ENCODE results near the gene SPRING1. TPM values are rescaled to one million over a fixed set of nuclear protein-coding genes. Genes with fewer than 3 reads are reported as not detected.

Gene SPRING1
- total RNA-seq, 1 donor from 2014 or later = 77.0 TPM

DNA sequence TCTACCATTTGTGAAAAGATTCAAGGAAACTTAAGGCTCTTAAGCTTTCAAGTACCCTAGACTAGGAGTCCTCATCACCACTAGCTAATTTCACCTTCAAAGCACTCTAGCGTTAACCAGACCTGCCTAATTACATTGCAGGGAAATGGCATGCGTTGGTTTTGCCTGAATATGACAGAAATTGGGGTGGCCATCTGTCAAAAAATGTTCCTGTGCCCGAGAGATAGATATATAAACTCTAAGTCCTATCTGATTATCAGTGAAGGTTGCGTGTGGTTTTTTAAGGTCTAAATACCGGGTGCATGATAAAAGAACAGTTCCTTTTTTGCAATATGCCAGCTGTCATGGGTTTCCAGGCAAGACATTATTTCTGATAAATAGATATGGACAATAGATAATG is 48.3 kb downstream of the SPRING1 start:
- DNase-seq (ENCODE audit: low read depth) = no peak
- H3K27me3 ChIP-seq (ENCODE audit: control insufficient read depth, insufficient read depth, low read length) = peaks cover 28% of the 10 kb centered on the region
- TF ChIP-seq, protein P1, sequence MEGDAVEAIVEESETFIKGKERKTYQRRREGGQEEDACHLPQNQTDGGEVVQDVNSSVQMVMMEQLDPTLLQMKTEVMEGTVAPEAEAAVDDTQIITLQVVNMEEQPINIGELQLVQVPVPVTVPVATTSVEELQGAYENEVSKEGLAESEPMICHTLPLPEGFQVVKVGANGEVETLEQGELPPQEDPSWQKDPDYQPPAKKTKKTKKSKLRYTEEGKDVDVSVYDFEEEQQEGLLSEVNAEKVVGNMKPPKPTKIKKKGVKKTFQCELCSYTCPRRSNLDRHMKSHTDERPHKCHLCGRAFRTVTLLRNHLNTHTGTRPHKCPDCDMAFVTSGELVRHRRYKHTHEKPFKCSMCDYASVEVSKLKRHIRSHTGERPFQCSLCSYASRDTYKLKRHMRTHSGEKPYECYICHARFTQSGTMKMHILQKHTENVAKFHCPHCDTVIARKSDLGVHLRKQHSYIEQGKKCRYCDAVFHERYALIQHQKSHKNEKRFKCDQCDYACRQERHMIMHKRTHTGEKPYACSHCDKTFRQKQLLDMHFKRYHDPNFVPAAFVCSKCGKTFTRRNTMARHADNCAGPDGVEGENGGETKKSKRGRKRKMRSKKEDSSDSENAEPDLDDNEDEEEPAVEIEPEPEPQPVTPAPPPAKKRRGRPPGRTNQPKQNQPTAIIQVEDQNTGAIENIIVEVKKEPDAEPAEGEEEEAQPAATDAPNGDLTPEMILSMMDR (IDR thresholded peaks at IDR 0.05; ENCODE audit: insufficient read depth, low read length, poor library complexity, severe bottlenecking) = no peak
- no peaks in the 10 kb centered on the region for H3K36me3 ChIP-seq (ENCODE audit: control insufficient read depth, insufficient read depth, low read length)
- H3K4me3 ChIP-seq (ENCODE audit: low read depth, low read length) = no peak overlapping the region

Other genes starting within 250 kb of the SPRING1 start
- 1.2 and 1.5 TPM in 2 replicates for gene MAP1LC3B2, start 178.7 kb downstream of the SPRING1 start, total RNA-seq
- gene RNFT2, start 246 bp upstream of the SPRING1 start, total RNA-seq = 8.4 and 16.3 TPM in 2 replicates
- 3.5 TPM in 2 replicates for gene HRK, start 143.4 kb upstream of the SPRING1 start, total RNA-seq
- 21.0 and 25.4 TPM in 2 replicates for gene FBXW8, start 172.9 kb upstream of the SPRING1 start, total RNA-seq

Data from kidney epithelial cell (primary cell).